Lung (tissue), 12 donors: Measurements from ENCODE around the gene CFAP126. TPM values are rescaled to one million over a fixed set of nuclear protein-coding genes. Genes with fewer than 3 reads are reported as not detected.

Experiments used
- ATAC-seq: fragments of 200-7000 bp; cut with Tn5 transposase; one replicate; pipeline ENCODE4 v1.9.1; 2020; ENCODE audit warnings: moderate number of reproducible peaks; ENCODE audit not compliant: insufficient read depth, low FRiP score
- DNase-seq, 3 donors: peaks; one replicate each; pipeline ENCODE4 v3.0.0-alpha.2; 2013 to 2017
- H3K27ac ChIP-seq, 2 donors: one replicate each; pipeline ENCODE4 v1.5.1; 2013; ENCODE audit warnings: mild to moderate bottlenecking in 2 of 2, moderate library complexity in 2 of 2, control low read depth in 1 of 2, inconsistent platforms in 1 of 2, low read depth in 1 of 2, low read length in 1 of 2
- H3K27me3 ChIP-seq, 3 donors: one replicate each; pipeline ENCODE4 v1.5.1; 2013; ENCODE audit warnings: low read length in 2 of 3; ENCODE audit not compliant: control insufficient read depth in 3 of 3, insufficient read depth in 3 of 3
- H3K36me3 ChIP-seq, 4 donors: one replicate each; pipeline ENCODE4 v1.5.1; 2013; ENCODE audit warnings: low read length in 4 of 4, mild to moderate bottlenecking in 1 of 4, moderate library complexity in 1 of 4; ENCODE audit not compliant: control insufficient read depth in 4 of 4, insufficient read depth in 4 of 4
- H3K4me1 ChIP-seq, 5 donors: one replicate each; pipeline ENCODE4 v1.5.1; 2013; ENCODE audit warnings: low read length in 5 of 5, mild to moderate bottlenecking in 2 of 5, moderate library complexity in 1 of 5; ENCODE audit not compliant: control insufficient read depth in 5 of 5, insufficient read depth in 5 of 5
- H3K4me3 ChIP-seq: one replicate; pipeline ENCODE4 v1.5.1; 2013; ENCODE audit warnings: mild to moderate bottlenecking, control low read depth, moderate library complexity
- H3K9ac ChIP-seq, 2 donors: one replicate each; pipeline ENCODE4 v1.5.1; 2013; ENCODE audit warnings: low read length in 2 of 2, control low read depth in 1 of 2; ENCODE audit not compliant: insufficient read depth in 1 of 2
- H3K9me3 ChIP-seq, 4 donors: one replicate each; pipeline ENCODE4 v1.5.1; 2013; ENCODE audit warnings: low read length in 3 of 4, mild to moderate bottlenecking in 1 of 4, moderate library complexity in 1 of 4; ENCODE audit not compliant: control insufficient read depth in 4 of 4, insufficient read depth in 3 of 4
- polyA plus RNA-seq, 2 donors: library from polyadenylated mRNA; stranded (reverse); fragments of 200-250 nt; gene quantifications; one replicate each; pipeline ENCODE4 v1.2.1, GENCODE V29; 2013
- total RNA-seq, 2 donors: library from RNA; depleted of rRNA in 1 of 2; stranded (reverse); fragments of >200 nt in 1 of 2; gene quantifications; one replicate each; pipeline ENCODE4 v1.2.1, GENCODE V29; 2014 to 2021
- TF ChIP-seq, protein P1 (sequence below): IDR thresholded peaks from 2 replicates; pipeline ENCODE4 v1.5.1; 2012; ENCODE audit warnings: mild to moderate bottlenecking; ENCODE audit errors: control extremely low read depth, extremely low read depth
- donor health status: control.
- donor health status: control.
- donor health status: Bipolar disorder and iron deficiency.
- donor health status: healthy.
- donor health status: DM: yes; HTN: yes; CAD: no.

The CFAP126 gene
- total and polyA plus RNA-seq, 4 donors, result 6.5 to 25.1 (median 22.5) TPM

DNA sequence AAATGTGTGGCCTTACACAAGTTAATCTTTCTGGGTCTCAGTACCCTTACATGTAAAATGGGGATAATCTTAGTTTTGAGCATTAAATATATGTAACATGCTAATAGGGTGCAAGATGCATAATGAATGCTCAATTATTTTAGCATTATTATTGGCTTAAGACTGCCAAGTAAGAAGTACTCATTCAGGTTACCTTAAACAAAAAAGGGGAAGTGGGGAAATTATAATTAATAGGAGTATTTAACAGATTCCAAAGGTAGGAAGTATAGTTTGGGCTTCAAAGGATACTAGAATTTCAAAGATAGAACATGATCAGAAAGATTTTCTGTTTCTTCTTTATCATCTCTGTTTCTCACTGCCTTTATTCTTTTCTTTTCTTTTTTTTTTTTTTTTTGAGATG, 5.8 kb upstream of the CFAP126 start:
- Histone ChIP-seq H3K4me3 (no peak overlapping the region), H3K27me3 (no peaks in the 10 kb centered on the region), H3K4me1 (no peaks in the 10 kb centered on the region), H3K9ac (no peak overlapping the region), H3K36me3 (no peaks in the 10 kb centered on the region), H3K9me3 (no peaks in the 10 kb centered on the region), H3K27ac (no peak overlapping the region)
- no peak for ATAC-seq
- TF ChIP-seq, protein P1, sequence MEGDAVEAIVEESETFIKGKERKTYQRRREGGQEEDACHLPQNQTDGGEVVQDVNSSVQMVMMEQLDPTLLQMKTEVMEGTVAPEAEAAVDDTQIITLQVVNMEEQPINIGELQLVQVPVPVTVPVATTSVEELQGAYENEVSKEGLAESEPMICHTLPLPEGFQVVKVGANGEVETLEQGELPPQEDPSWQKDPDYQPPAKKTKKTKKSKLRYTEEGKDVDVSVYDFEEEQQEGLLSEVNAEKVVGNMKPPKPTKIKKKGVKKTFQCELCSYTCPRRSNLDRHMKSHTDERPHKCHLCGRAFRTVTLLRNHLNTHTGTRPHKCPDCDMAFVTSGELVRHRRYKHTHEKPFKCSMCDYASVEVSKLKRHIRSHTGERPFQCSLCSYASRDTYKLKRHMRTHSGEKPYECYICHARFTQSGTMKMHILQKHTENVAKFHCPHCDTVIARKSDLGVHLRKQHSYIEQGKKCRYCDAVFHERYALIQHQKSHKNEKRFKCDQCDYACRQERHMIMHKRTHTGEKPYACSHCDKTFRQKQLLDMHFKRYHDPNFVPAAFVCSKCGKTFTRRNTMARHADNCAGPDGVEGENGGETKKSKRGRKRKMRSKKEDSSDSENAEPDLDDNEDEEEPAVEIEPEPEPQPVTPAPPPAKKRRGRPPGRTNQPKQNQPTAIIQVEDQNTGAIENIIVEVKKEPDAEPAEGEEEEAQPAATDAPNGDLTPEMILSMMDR, result no peak
- DNase-seq, result no peak

- Histone ChIP-seq H3K27ac (no peak overlapping the region), H3K27me3 (no peaks in the 10 kb centered on the region), H3K4me3 (no peak overlapping the region), H3K36me3 (peaks cover 0 to 12% (median 9%) of the 10 kb centered on the region in 4 donors), H3K4me1 (peaks cover 0 to 5% (median 0%) of the 10 kb centered on the region in 5 donors), H3K9me3 (no peaks in the 10 kb centered on the region), H3K9ac (no peak overlapping the region)
- DNase-seq (no peak), ATAC-seq (no peak)
- TF ChIP-seq, protein P1, result no peak
These were observed 2.5 kb downstream of the CFAP126 start for GRCh38 chr1:161365207-161365606.

GRCh38 chr1:161364332-161364731, 3.3 kb downstream of the CFAP126 start:
- no peak for ATAC-seq

GRCh38 chr1:161359291-161359690, 8.4 kb downstream of the CFAP126 start:
- H3K9ac ChIP-seq, result no peak overlapping the region
- H3K27me3 ChIP-seq, result no peaks in the 10 kb centered on the region
- no peak overlapping the region for H3K4me3 ChIP-seq
- peaks cover 0 to 12% (median 0%) of the 10 kb centered on the region in 5 donors for H3K4me1 ChIP-seq
- H3K27ac ChIP-seq, result no peak overlapping the region
- peak in 2 of 3 donors; percentile 27 to 36 for DNase-seq
- H3K9me3 ChIP-seq, result no peaks in the 10 kb centered on the region
- ATAC-seq, result no peak
- TF ChIP-seq, protein P1, result no peak
- peaks cover 0 to 13% (median 6%) of the 10 kb centered on the region in 4 donors for H3K36me3 ChIP-seq

More at GRCh38 chr1:161364332-161364731, 3.3 kb downstream of the CFAP126 start:
- H3K36me3 ChIP-seq, result peaks cover 0 to 12% (median 9%) of the 10 kb centered on the region in 4 donors
- H3K4me1 ChIP-seq, result peaks cover 0 to 9% (median 0%) of the 10 kb centered on the region in 5 donors
- no peak overlapping the region for H3K4me3 ChIP-seq
- H3K9ac ChIP-seq, result no peak overlapping the region
- TF ChIP-seq, protein P1, result no peak
- H3K27ac ChIP-seq, result no peak overlapping the region
- no peak for DNase-seq
- no peaks in the 10 kb centered on the region for H3K9me3 ChIP-seq
- no peaks in the 10 kb centered on the region for H3K27me3 ChIP-seq
